Measurements from ENCODE around the gene SUOX.

GRCh38 chr12:55996715-55997534 is at the start of gene SUOX:
- TF ChIP-seq, protein P1, sequence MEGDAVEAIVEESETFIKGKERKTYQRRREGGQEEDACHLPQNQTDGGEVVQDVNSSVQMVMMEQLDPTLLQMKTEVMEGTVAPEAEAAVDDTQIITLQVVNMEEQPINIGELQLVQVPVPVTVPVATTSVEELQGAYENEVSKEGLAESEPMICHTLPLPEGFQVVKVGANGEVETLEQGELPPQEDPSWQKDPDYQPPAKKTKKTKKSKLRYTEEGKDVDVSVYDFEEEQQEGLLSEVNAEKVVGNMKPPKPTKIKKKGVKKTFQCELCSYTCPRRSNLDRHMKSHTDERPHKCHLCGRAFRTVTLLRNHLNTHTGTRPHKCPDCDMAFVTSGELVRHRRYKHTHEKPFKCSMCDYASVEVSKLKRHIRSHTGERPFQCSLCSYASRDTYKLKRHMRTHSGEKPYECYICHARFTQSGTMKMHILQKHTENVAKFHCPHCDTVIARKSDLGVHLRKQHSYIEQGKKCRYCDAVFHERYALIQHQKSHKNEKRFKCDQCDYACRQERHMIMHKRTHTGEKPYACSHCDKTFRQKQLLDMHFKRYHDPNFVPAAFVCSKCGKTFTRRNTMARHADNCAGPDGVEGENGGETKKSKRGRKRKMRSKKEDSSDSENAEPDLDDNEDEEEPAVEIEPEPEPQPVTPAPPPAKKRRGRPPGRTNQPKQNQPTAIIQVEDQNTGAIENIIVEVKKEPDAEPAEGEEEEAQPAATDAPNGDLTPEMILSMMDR (IDR thresholded peaks at IDR 0.05; ENCODE audit: low read length): no peak
- no peak for TF ChIP-seq EZH2 (IDR thresholded peaks at IDR 0.05; ENCODE audit: borderline replicate concordance, low read length)

Measured in OCI-LY1 (cell line).